Peyer's patch (tissue), 4 donors: ENCODE results near the gene NKAIN2. TPM values are rescaled to one million over a fixed set of nuclear protein-coding genes. Genes with fewer than 3 reads are reported as not detected.

ENCODE experiments used
- DNase-seq, 3 donors: peaks; one replicate each; pipeline ENCODE4 v3.0.0-alpha.2; 2017 to 2019
- H3K27ac ChIP-seq, 4 donors: fragments of 200-600 bp; sonication (generic); one replicate each; pipeline ENCODE4 v1.5.1; 2016 to 2019
- H3K27me3 ChIP-seq, 2 donors: fragments of 200-600 bp; sonication (generic); one replicate each; pipeline ENCODE4 v1.5.1; 2019
- H3K36me3 ChIP-seq, 3 donors: fragments of 200-600 bp; sonication (generic); one replicate each; pipeline ENCODE4 v1.5.1; 2016 to 2019
- H3K4me1 ChIP-seq, 4 donors: fragments of 200-600 bp; sonication (generic); one replicate each; pipeline ENCODE4 v1.5.1; 2016 to 2019
- H3K4me3 ChIP-seq, 4 donors: fragments of 200-600 bp; sonication (generic); 1 replicate in 3 of 4; 2 replicates in 1 of 4; pipeline ENCODE4 v1.5.1; 2016 to 2019; ENCODE audit warnings: mild to moderate bottlenecking in 1 of 4
- H3K9me3 ChIP-seq, 4 donors: fragments of 200-600 bp; sonication (generic); one replicate each; pipeline ENCODE4 v1.5.1; 2016 to 2019; ENCODE audit warnings: mild to moderate bottlenecking in 1 of 4
- POLR2A ChIP-seq, 2 donors: fragments of 450-650 bp; IDR thresholded peaks; one replicate each; pipeline ENCODE4 v1.5.1; 2017; ENCODE audit warnings: antibody characterized with exemption in 2 of 2, mild to moderate bottlenecking in 2 of 2, moderate library complexity in 2 of 2
- total RNA-seq, 4 donors: library from RNA; depleted of rRNA; stranded (reverse); fragments of >200 nt; gene quantifications; one replicate each; pipeline ENCODE4 v1.1.0, GENCODE V29; 2016
- TF ChIP-seq, protein P1 (sequence below), 6 experiments: fragments of 450-650 bp in 4 of 6; fragments of 200-600 bp in 2 of 6; sonication (generic) in 1 of 6; IDR thresholded peaks; one replicate each; pipeline ENCODE4 v1.5.1; 2017 to 2019; ENCODE audit warnings: antibody characterized with exemption in 6 of 6, mild to moderate bottlenecking in 3 of 6, moderate library complexity in 1 of 6

The NKAIN2 gene
- total RNA-seq, 4 donors from 2014 or later = not detected

DNA sequence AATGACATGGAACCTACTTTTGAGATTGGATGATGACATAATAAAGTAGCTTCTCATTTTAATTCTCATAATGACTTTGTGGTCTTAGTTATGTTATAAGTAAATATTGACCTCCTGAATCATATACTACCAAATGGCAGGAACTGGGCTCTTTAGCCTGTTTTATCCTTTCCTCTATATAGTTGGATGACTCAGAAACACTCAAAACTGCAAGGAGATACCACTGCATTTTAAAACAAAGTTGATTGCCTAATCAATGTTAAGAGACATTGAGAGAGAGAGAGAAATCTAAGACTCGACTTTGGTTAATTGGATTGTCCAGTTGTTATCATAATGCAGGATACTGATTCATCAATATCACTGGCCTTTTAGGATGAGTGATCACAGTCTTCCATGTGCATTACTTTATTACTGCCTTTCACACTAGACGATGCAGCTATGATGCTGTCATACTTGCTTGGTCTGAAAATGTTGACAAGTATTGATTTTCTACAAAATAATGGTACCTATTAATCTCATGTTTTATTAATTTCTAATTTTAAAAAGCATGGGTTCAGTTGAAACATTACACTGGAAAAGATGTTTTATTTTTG is 320.0 kb downstream of the NKAIN2 start:
- TF ChIP-seq, protein P1, sequence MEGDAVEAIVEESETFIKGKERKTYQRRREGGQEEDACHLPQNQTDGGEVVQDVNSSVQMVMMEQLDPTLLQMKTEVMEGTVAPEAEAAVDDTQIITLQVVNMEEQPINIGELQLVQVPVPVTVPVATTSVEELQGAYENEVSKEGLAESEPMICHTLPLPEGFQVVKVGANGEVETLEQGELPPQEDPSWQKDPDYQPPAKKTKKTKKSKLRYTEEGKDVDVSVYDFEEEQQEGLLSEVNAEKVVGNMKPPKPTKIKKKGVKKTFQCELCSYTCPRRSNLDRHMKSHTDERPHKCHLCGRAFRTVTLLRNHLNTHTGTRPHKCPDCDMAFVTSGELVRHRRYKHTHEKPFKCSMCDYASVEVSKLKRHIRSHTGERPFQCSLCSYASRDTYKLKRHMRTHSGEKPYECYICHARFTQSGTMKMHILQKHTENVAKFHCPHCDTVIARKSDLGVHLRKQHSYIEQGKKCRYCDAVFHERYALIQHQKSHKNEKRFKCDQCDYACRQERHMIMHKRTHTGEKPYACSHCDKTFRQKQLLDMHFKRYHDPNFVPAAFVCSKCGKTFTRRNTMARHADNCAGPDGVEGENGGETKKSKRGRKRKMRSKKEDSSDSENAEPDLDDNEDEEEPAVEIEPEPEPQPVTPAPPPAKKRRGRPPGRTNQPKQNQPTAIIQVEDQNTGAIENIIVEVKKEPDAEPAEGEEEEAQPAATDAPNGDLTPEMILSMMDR (IDR thresholded peaks at IDR 0.05) = no peak
- TF ChIP-seq POLR2A (IDR thresholded peaks at IDR 0.05) = no peak
- DNase-seq = no peak
- Histone ChIP-seq H3K36me3 (no peaks in the 10 kb centered on the region), H3K9me3 (no peaks in the 10 kb centered on the region), H3K27me3 (no peaks in the 10 kb centered on the region), H3K27ac (no peak overlapping the region), H3K4me1 (no peaks in the 10 kb centered on the region), H3K4me3 (no peak overlapping the region)

DNA sequence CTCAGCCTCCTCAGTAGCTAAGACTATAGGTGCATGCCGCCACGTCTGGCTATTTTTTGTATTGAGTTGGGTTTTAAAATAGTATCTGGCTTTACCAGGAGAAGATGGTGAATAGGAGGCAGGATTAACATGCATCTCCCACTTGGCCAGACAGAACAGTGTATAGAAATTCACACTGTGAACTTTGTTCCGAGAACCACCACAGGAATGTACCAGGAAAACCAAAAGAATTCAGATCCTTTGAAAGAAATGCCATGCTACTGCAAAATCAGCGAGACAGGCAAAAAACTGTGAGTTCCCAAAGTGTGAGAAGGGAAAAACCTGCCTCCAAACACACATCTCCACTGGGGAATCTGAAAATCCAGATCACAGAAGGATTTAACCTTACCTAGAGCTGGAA is 327.6 kb downstream of the NKAIN2 start:
- no peak overlapping the region for H3K4me3 ChIP-seq
- no peaks in the 10 kb centered on the region for H3K9me3 ChIP-seq
- TF ChIP-seq, protein P1 (IDR thresholded peaks at IDR 0.05) = no peak
- no peak for TF ChIP-seq POLR2A (IDR thresholded peaks at IDR 0.05)
- H3K4me1 ChIP-seq = no peaks in the 10 kb centered on the region
- no peaks in the 10 kb centered on the region for H3K27me3 ChIP-seq
- DNase-seq = no peak
- no peak overlapping the region for H3K27ac ChIP-seq
- H3K36me3 ChIP-seq = no peaks in the 10 kb centered on the region

DNA sequence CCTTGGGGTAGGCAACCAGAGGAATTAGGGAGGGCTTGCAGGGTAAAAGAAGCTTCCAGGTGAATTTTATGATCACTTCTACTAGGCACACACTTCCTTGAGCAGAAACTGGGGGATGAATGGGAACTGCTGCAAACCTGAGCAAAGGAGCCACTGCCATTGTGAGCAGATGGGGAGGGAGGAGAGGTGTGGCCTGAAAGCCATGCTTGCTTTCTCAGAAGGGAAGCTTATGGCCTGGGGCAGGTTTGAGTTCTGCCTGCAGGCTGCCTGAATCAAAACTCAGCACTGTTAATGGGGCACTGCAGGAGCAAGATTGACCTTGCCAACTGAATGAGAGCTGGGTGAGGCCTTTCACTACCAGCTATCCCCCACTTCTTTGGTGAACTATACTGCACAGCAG is 328.1 kb downstream of the NKAIN2 start:
- H3K27ac ChIP-seq = no peak overlapping the region
- H3K27me3 ChIP-seq = no peaks in the 10 kb centered on the region
- no peaks in the 10 kb centered on the region for H3K4me1 ChIP-seq
- H3K36me3 ChIP-seq = no peaks in the 10 kb centered on the region
- H3K9me3 ChIP-seq = no peaks in the 10 kb centered on the region
- TF ChIP-seq, protein P1 (IDR thresholded peaks at IDR 0.05) = no peak
- no peak for TF ChIP-seq POLR2A (IDR thresholded peaks at IDR 0.05)
- no peak overlapping the region for H3K4me3 ChIP-seq
- no peak for DNase-seq

DNA sequence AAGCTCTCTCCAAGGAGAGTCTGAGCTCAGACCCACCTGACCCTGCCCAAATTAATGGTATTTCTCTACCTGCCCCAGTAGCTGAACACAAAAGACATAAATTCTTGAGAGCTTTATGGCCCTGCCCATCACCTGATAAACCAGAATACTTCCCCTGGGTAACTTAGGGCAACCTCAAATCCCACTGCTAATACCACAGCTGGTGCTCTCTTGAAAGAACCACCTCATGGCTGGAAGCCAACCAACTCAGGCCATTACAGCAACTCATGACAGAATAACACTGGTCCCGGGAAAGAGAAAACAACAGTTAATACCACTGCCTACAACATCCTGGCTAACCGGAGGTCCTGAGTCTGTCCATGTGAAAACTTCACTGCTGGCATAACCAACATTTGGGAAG is 328.6 kb downstream of the NKAIN2 start:
- no peak for DNase-seq
- Histone ChIP-seq H3K4me3 (no peak overlapping the region), H3K27ac (no peak overlapping the region), H3K27me3 (no peaks in the 10 kb centered on the region), H3K4me1 (no peaks in the 10 kb centered on the region), H3K9me3 (no peaks in the 10 kb centered on the region), H3K36me3 (no peaks in the 10 kb centered on the region)
- TF ChIP-seq, protein P1 (IDR thresholded peaks at IDR 0.05) = no peak
- TF ChIP-seq POLR2A (IDR thresholded peaks at IDR 0.05) = no peak

DNA sequence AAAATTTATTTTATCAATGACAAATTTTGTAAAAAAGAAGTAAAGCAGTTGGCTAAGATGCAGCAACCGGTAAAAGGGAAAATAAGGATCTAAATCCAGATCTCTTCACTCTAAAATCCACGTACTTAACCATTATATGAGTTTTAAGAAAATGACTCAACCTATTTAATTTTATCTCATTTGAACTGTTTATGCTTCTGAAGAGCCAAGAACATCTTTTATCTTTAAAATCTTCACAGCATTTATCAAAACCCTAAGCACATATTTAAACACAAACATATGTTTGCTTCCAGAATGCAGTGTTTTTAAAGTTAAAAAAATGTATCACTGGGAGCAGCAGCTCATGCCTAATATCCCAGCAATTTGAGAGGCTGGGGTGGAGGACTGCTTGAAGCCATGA is 339.2 kb downstream of the NKAIN2 start:
- no peaks in the 10 kb centered on the region for H3K9me3 ChIP-seq
- H3K27ac ChIP-seq = no peak overlapping the region
- no peak overlapping the region for H3K4me3 ChIP-seq
- H3K36me3 ChIP-seq = no peaks in the 10 kb centered on the region
- TF ChIP-seq, protein P1 (IDR thresholded peaks at IDR 0.05) = no peak
- DNase-seq = no peak
- no peaks in the 10 kb centered on the region for H3K27me3 ChIP-seq
- H3K4me1 ChIP-seq = no peaks in the 10 kb centered on the region

DNA sequence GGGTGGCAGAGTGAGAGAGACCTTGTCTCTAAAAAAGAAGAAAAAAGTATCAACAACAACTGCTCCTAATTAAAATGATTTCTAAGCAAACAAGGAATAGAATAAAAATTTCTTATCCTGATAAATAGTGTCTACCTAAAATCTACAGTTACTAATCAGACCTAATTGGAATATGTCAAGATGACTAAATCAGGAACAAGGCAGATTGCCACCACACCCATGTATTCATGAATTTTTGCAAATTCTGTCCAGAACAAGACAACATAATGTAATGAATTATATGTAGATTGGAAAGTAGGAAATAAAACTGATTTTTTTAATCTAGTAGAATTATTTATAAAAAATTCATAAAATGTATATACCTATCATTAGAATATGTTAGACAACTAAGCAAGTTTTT is 339.8 kb downstream of the NKAIN2 start:
- TF ChIP-seq POLR2A (IDR thresholded peaks at IDR 0.05) = no peak
- TF ChIP-seq, protein P1 (IDR thresholded peaks at IDR 0.05) = no peak
- no peak for DNase-seq
- H3K4me3 ChIP-seq = no peak overlapping the region
- H3K27me3 ChIP-seq = no peaks in the 10 kb centered on the region
- no peaks in the 10 kb centered on the region for H3K4me1 ChIP-seq
- H3K36me3 ChIP-seq = no peaks in the 10 kb centered on the region
- no peak overlapping the region for H3K27ac ChIP-seq
- H3K9me3 ChIP-seq = no peaks in the 10 kb centered on the region
